ENCODE results near the gene WNT3. TPM values are rescaled to one million over a fixed set of nuclear protein-coding genes. Genes with fewer than 3 reads are reported as not detected.
"Not testable (repeated sequence)": the region's sequence is repeated elsewhere in the genome, so short reads cannot be mapped to it uniquely, and the experiment has no call there.

The WNT3 gene
- total and polyA plus RNA-seq, 2 experiments from 2014 or later, result 2.7 to 3.4 TPM

- no peak for TF ChIP-seq ETS1 (IDR thresholded peaks at IDR 0.05)
Measured at GRCh38 chr17:46793541-46793940, 25.0 kb downstream of the WNT3 start (continued).

- not testable (repeated sequence) for H4K20me1 ChIP-seq (replicated peaks; ENCODE audit: insufficient read depth); H3K36me3 ChIP-seq (ENCODE audit: insufficient read depth); H3K4me2 ChIP-seq; H3K4me3 Mint-ChIP-seq; H3K79me2 ChIP-seq (replicated peaks; ENCODE audit: insufficient read depth); H2AFZ ChIP-seq; H3K27ac ChIP-seq (ENCODE audit: low read depth); H3K4me3 ChIP-seq; ATAC-seq; H3K27ac Mint-ChIP-seq; H3K4me1 ChIP-seq (ENCODE audit: insufficient read depth); DNase-seq (ENCODE audit: low spot score); H3F3A ChIP-seq (replicated peaks; ENCODE audit: low read depth); H3K9me2 ChIP-seq (ENCODE audit: insufficient read depth); H3K36me3 Mint-ChIP-seq (ENCODE audit: low read depth)
- peaks cover 32% of the 10 kb centered on the region for H3K27me3 ChIP-seq (ENCODE audit: insufficient read depth)
- peaks cover 44% of the 10 kb centered on the region for H3K27me3 Mint-ChIP-seq (ENCODE audit: insufficient read depth, low read depth, poor library complexity)
- H3K9me3 Mint-ChIP-seq, result peaks cover 10% of the 10 kb centered on the region; the same call in 2 of the 3 replicates
- peaks cover 16% of the 10 kb centered on the region for H3K4me1 Mint-ChIP-seq
Measured at GRCh38 chr17:46793023-46793422, 25.5 kb downstream of the WNT3 start.

- no peak overlapping the region for H3K27ac Mint-ChIP-seq
- H3K4me1 Mint-ChIP-seq, result peaks cover 11% of the 10 kb centered on the region
- TF ChIP-seq JUNB (IDR thresholded peaks at IDR 0.05; ENCODE audit: unreplicated experiment) (no peak), CREB1 (CRISPR knock-in tag; IDR thresholded peaks at IDR 0.05; ENCODE audit: low read depth) (no peak), POLR2AphosphoS5 (IDR thresholded peaks at IDR 0.05; ENCODE audit: low read depth) (no peak), NANOG (IDR thresholded peaks at IDR 0.05; ENCODE audit: borderline replicate concordance) (no peak), EZH2phosphoT487 (IDR thresholded peaks at IDR 0.05; ENCODE audit: unreplicated experiment) (no peak), ETS1 (IDR thresholded peaks at IDR 0.05) (no peak), REST (IDR thresholded peaks at IDR 0.05; ENCODE audit: unreplicated experiment) (no peak), ZNF331 (CRISPR knock-in tag; IDR thresholded peaks at IDR 0.05; ENCODE audit: low read depth) (no peak), ZNF114 (CRISPR knock-in tag; IDR thresholded peaks at IDR 0.05) (no peak), CTCF (conservative IDR thresholded peaks at IDR 0.05; ENCODE audit: low read depth in 2 of 2) (no peak)
Measured at GRCh38 chr17:46792071-46792470, 26.4 kb downstream of the WNT3 start.

More at GRCh38 chr17:46792071-46792470, 26.4 kb downstream of the WNT3 start:
- Histone ChIP-seq H2AFZ (no peak overlapping the region), H3F3A (replicated peaks; ENCODE audit: low read depth) (0 out of 2 replicates have a peak, but pooled peaks cover 4% of the 10 kb centered on the region), H3K36me3 (ENCODE audit: insufficient read depth) (no peaks in the 10 kb centered on the region), H4K20me1 (replicated peaks; ENCODE audit: insufficient read depth) (no peaks in the 10 kb centered on the region), H3K9me2 (ENCODE audit: insufficient read depth) (no peaks in the 10 kb centered on the region), H3K4me3 (no peak overlapping the region), H3K4me2 (no peak overlapping the region), H3K79me2 (replicated peaks; ENCODE audit: insufficient read depth) (no peaks in the 10 kb centered on the region), H3K27me3 (ENCODE audit: insufficient read depth) (peaks cover 32% of the 10 kb centered on the region), H3K4me1 (ENCODE audit: insufficient read depth) (no peaks in the 10 kb centered on the region), H3K27ac (ENCODE audit: low read depth) (no peak overlapping the region)
- peaks cover 44% of the 10 kb centered on the region for H3K27me3 Mint-ChIP-seq (ENCODE audit: insufficient read depth, low read depth, poor library complexity)
- DNase-seq (ENCODE audit: low spot score) (no peak), ATAC-seq (no peak)
- peaks cover 10% of the 10 kb centered on the region; the same call in 2 of the 3 replicates for H3K9me3 Mint-ChIP-seq
- peaks cover 4% of the 10 kb centered on the region; the same call in 1 of the 3 replicates for H3K36me3 Mint-ChIP-seq (ENCODE audit: low read depth)
- H3K4me3 Mint-ChIP-seq, result no peak overlapping the region
